ENCODE results near the gene ATG4C. TPM values are rescaled to one million over a fixed set of nuclear protein-coding genes. Genes with fewer than 3 reads are reported as not detected.
"Not testable (repeated sequence)": the region's sequence is repeated elsewhere in the genome, so short reads cannot be mapped to it uniquely, and the experiment has no call there.

The ATG4C gene
- total RNA-seq, 4 donors from 2014 or later = 2.5 to 5.8 (median 4.5) TPM

- H3K36me3 ChIP-seq; H3K27ac ChIP-seq; H3K27me3 ChIP-seq; H3K9me3 ChIP-seq; in situ Hi-C loops (cut with MboI; ENCODE audit: low sequenced_read_pairs in 4 of 4); DNase-seq; H3K4me1 ChIP-seq; intact Hi-C loops (cut with DNase I; ENCODE audit: low total_unique reads); H3K4me3 ChIP-seq; ATAC-seq: not testable (repeated sequence)
Observed at GRCh38 chr1:62761223-62761870, 22.6 kb upstream of the ATG4C start.

DNA sequence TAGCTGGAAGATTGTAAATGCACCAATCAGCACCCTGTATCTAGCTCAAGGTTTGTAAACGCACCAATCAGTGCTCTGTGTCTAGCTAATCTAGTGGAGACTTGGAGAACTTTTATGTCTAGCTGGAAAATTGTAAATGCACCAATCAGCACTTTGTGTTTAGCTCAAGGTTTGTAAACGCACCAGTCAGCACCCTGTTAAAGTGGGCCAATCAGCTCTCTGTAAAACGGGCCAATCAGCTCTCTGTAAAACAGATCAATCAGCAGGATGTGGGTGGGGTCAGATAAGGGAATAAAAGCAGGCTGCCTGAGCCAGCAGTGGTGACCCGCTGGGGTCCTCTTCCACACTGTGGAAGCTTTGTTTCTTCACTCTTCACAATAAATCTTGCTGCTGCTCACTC lies 21.9 kb upstream of the ATG4C start:
- ATAC-seq; in situ Hi-C loops (cut with MboI; ENCODE audit: low sequenced_read_pairs in 4 of 4); H3K27me3 ChIP-seq; intact Hi-C loops (cut with DNase I; ENCODE audit: low total_unique reads); H3K36me3 ChIP-seq; DNase-seq; H3K4me1 ChIP-seq; H3K9me3 ChIP-seq; H3K27ac ChIP-seq; H3K4me3 ChIP-seq: not testable (repeated sequence)

DNA sequence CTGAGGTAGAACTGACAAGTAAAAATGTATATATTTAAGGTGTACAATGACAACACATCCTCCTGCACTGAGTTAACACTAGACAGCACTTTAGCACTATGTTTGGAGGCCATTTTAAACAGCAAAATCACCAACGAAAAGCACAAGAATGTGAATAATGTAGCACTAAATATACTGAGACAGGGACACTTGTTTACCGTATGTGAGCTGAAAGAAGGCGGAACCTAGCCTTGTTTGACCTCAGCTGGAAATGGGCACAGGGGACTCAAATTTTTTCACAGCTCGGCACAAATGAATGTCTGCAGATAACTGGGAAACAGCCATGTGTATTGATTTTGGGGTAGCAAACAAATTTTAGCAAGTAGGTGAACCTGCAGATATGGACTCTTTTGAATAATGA lies 18.0 kb upstream of the ATG4C start:
- Histone ChIP-seq H3K36me3 (no peaks in the 10 kb centered on the region), H3K9me3 (no peaks in the 10 kb centered on the region), H3K4me3 (no peak overlapping the region), H3K4me1 (no peaks in the 10 kb centered on the region), H3K27me3 (no peaks in the 10 kb centered on the region), H3K27ac (no peak overlapping the region)
- ATAC-seq = no peak
- intact Hi-C loops (cut with DNase I; ENCODE audit: low total_unique reads) (no loop called here), in situ Hi-C loops (cut with MboI; ENCODE audit: low sequenced_read_pairs in 4 of 4) (no loop called here)
- TF ChIP-seq, protein P1, sequence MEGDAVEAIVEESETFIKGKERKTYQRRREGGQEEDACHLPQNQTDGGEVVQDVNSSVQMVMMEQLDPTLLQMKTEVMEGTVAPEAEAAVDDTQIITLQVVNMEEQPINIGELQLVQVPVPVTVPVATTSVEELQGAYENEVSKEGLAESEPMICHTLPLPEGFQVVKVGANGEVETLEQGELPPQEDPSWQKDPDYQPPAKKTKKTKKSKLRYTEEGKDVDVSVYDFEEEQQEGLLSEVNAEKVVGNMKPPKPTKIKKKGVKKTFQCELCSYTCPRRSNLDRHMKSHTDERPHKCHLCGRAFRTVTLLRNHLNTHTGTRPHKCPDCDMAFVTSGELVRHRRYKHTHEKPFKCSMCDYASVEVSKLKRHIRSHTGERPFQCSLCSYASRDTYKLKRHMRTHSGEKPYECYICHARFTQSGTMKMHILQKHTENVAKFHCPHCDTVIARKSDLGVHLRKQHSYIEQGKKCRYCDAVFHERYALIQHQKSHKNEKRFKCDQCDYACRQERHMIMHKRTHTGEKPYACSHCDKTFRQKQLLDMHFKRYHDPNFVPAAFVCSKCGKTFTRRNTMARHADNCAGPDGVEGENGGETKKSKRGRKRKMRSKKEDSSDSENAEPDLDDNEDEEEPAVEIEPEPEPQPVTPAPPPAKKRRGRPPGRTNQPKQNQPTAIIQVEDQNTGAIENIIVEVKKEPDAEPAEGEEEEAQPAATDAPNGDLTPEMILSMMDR (IDR thresholded peaks at IDR 0.05 in 4 of 5, conservative IDR thresholded peaks at IDR 0.05 in 1 of 5) = no peak
- no peak for TF ChIP-seq POLR2A (IDR thresholded peaks at IDR 0.05)
- no peak for DNase-seq

- H3K36me3 ChIP-seq; H3K4me1 ChIP-seq; H3K4me3 ChIP-seq; ATAC-seq; H3K27me3 ChIP-seq; DNase-seq; H3K27ac ChIP-seq; in situ Hi-C loops (cut with MboI; ENCODE audit: low sequenced_read_pairs in 4 of 4); intact Hi-C loops (cut with DNase I; ENCODE audit: low total_unique reads); H3K9me3 ChIP-seq: not testable (repeated sequence)
Observed at GRCh38 chr1:62768551-62768950, 15.4 kb upstream of the ATG4C start.

- no peaks in the 10 kb centered on the region for H3K9me3 ChIP-seq
- no peaks in the 10 kb centered on the region for H3K27me3 ChIP-seq
- intact Hi-C loops (cut with DNase I; ENCODE audit: low total_unique reads) (no loop called here), in situ Hi-C loops (cut with MboI; ENCODE audit: low sequenced_read_pairs in 4 of 4) (no loop called here)
- TF ChIP-seq POLR2A (IDR thresholded peaks at IDR 0.05) = no peak
- TF ChIP-seq, protein P1 (IDR thresholded peaks at IDR 0.05 in 4 of 5, conservative IDR thresholded peaks at IDR 0.05 in 1 of 5) = no peak
- H3K36me3 ChIP-seq = no peaks in the 10 kb centered on the region
- ATAC-seq (no peak), DNase-seq (no peak)
- H3K27ac ChIP-seq = no peak overlapping the region
- H3K4me1 ChIP-seq = no peaks in the 10 kb centered on the region
- H3K4me3 ChIP-seq = no peak overlapping the region
Observed at GRCh38 chr1:62772607-62773295, 11.2 kb upstream of the ATG4C start.

- no peaks in the 10 kb centered on the region for H3K27me3 ChIP-seq
- no peaks in the 10 kb centered on the region for H3K9me3 ChIP-seq
- H3K4me1 ChIP-seq = no peaks in the 10 kb centered on the region
- ATAC-seq (no peak), DNase-seq (no peak)
- H3K4me3 ChIP-seq = no peak overlapping the region
- intact Hi-C loops (cut with DNase I; ENCODE audit: low total_unique reads) (no loop called here), in situ Hi-C loops (cut with MboI; ENCODE audit: low sequenced_read_pairs in 4 of 4) (no loop called here)
- no peak overlapping the region for H3K27ac ChIP-seq
- no peak for TF ChIP-seq POLR2A (IDR thresholded peaks at IDR 0.05)
- TF ChIP-seq, protein P1 (IDR thresholded peaks at IDR 0.05 in 4 of 5, conservative IDR thresholded peaks at IDR 0.05 in 1 of 5) = no peak
- no peaks in the 10 kb centered on the region for H3K36me3 ChIP-seq
Observed at GRCh38 chr1:62774006-62774405, 9.9 kb upstream of the ATG4C start.

All from gastrocnemius medialis (tissue), 4 donors.